ENCODE results near the gene MEGF8.

Gene MEGF8

GRCh38 chr19:42368765-42369164 is 43.3 kb downstream of the MEGF8 start:
- H3K4me3 Mint-ChIP-seq, result no peak overlapping the region
- intact Hi-C loops (cut with micrococcal nuclease), result no loop called here
- H3K4me1 Mint-ChIP-seq (ENCODE audit: low read depth), result peaks cover 40% of the 10 kb centered on the region
- H3K9me3 Mint-ChIP-seq, result peaks cover 7% of the 10 kb centered on the region
- H3K36me3 Mint-ChIP-seq (ENCODE audit: low read depth), result peaks cover 19% of the 10 kb centered on the region
- H3K27me3 Mint-ChIP-seq, result no peaks in the 10 kb centered on the region
- H3K27ac Mint-ChIP-seq, result no peak overlapping the region

- intact Hi-C loops (cut with micrococcal nuclease), result no loop called here
- peaks cover 14% of the 10 kb centered on the region for H3K36me3 Mint-ChIP-seq (ENCODE audit: low read depth)
- peak overlapping the region; percentile 67 for H3K27ac Mint-ChIP-seq
- no peaks in the 10 kb centered on the region for H3K9me3 Mint-ChIP-seq
- H3K4me3 Mint-ChIP-seq, result no peak overlapping the region
- H3K27me3 Mint-ChIP-seq, result no peaks in the 10 kb centered on the region
- peaks cover 32% of the 10 kb centered on the region for H3K4me1 Mint-ChIP-seq (ENCODE audit: low read depth)
Observed at GRCh38 chr19:42369433-42370067, 44.1 kb downstream of the MEGF8 start.

- H3K4me1 Mint-ChIP-seq (ENCODE audit: low read depth), result peaks cover 29% of the 10 kb centered on the region
- peak overlapping the region; percentile 72 for H3K4me3 Mint-ChIP-seq
- H3K27me3 Mint-ChIP-seq, result no peaks in the 10 kb centered on the region
- H3K27ac Mint-ChIP-seq, result peak overlapping the region; percentile 67
- intact Hi-C loops (cut with micrococcal nuclease), result no loop called here
- H3K9me3 Mint-ChIP-seq, result no peaks in the 10 kb centered on the region
- H3K36me3 Mint-ChIP-seq (ENCODE audit: low read depth), result peaks cover 19% of the 10 kb centered on the region
Observed at GRCh38 chr19:42370068-42370520, 44.7 kb downstream of the MEGF8 start.

GRCh38 chr19:42370626-42371175 is 45.3 kb downstream of the MEGF8 start:
- peaks cover 26% of the 10 kb centered on the region for H3K4me1 Mint-ChIP-seq (ENCODE audit: low read depth)
- no peaks in the 10 kb centered on the region for H3K27me3 Mint-ChIP-seq
- H3K4me3 Mint-ChIP-seq, result peak overlapping the region; percentile 72
- intact Hi-C loops (cut with micrococcal nuclease), result no loop called here
- peak overlapping the region; percentile 67 for H3K27ac Mint-ChIP-seq
- H3K9me3 Mint-ChIP-seq, result no peaks in the 10 kb centered on the region
- peaks cover 25% of the 10 kb centered on the region for H3K36me3 Mint-ChIP-seq (ENCODE audit: low read depth)

- Mint-ChIP-seq H3K27ac (no peak overlapping the region), H3K27me3 (peaks cover 16% of the 10 kb centered on the region), H3K4me1 (ENCODE audit: low read depth) (peaks cover 22% of the 10 kb centered on the region), H3K36me3 (ENCODE audit: low read depth) (peaks cover 22% of the 10 kb centered on the region), H3K9me3 (no peaks in the 10 kb centered on the region), H3K4me3 (no peak overlapping the region)
- intact Hi-C loops (cut with micrococcal nuclease), result no loop called here
Observed at GRCh38 chr19:42374826-42375376, 49.5 kb downstream of the MEGF8 start.

- H3K4me3 Mint-ChIP-seq, result no peak overlapping the region
- intact Hi-C loops (cut with micrococcal nuclease), result no loop called here
- no peaks in the 10 kb centered on the region for H3K9me3 Mint-ChIP-seq
- peaks cover 15% of the 10 kb centered on the region for H3K4me1 Mint-ChIP-seq (ENCODE audit: low read depth)
- H3K36me3 Mint-ChIP-seq (ENCODE audit: low read depth), result peaks cover 22% of the 10 kb centered on the region
- H3K27ac Mint-ChIP-seq, result no peak overlapping the region
- peaks cover 23% of the 10 kb centered on the region for H3K27me3 Mint-ChIP-seq
Observed at GRCh38 chr19:42375415-42376176, 50.2 kb downstream of the MEGF8 start.

GRCh38 chr19:42376177-42376555 is 50.7 kb downstream of the MEGF8 start:
- Mint-ChIP-seq H3K36me3 (ENCODE audit: low read depth) (peaks cover 22% of the 10 kb centered on the region), H3K9me3 (no peaks in the 10 kb centered on the region), H3K4me3 (no peak overlapping the region), H3K27me3 (peaks cover 26% of the 10 kb centered on the region), H3K4me1 (ENCODE audit: low read depth) (peaks cover 10% of the 10 kb centered on the region), H3K27ac (no peak overlapping the region)
- intact Hi-C loops (cut with micrococcal nuclease), result no loop called here

- Mint-ChIP-seq H3K9me3 (no peaks in the 10 kb centered on the region), H3K4me3 (no peak overlapping the region), H3K27ac (no peak overlapping the region), H3K4me1 (ENCODE audit: low read depth) (no peaks in the 10 kb centered on the region), H3K27me3 (peaks cover 34% of the 10 kb centered on the region), H3K36me3 (ENCODE audit: low read depth) (peaks cover 22% of the 10 kb centered on the region)
- intact Hi-C loops (cut with micrococcal nuclease), result no loop called here
Observed at GRCh38 chr19:42378225-42379215, 53.1 kb downstream of the MEGF8 start.

GRCh38 chr19:42380155-42380554 is 54.7 kb downstream of the MEGF8 start:
- peaks cover 34% of the 10 kb centered on the region for H3K27me3 Mint-ChIP-seq
- no peaks in the 10 kb centered on the region for H3K4me1 Mint-ChIP-seq (ENCODE audit: low read depth)
- H3K36me3 Mint-ChIP-seq (ENCODE audit: low read depth), result peaks cover 12% of the 10 kb centered on the region
- H3K27ac Mint-ChIP-seq, result no peak overlapping the region
- H3K9me3 Mint-ChIP-seq, result no peaks in the 10 kb centered on the region
- H3K4me3 Mint-ChIP-seq, result no peak overlapping the region
- intact Hi-C loops (cut with micrococcal nuclease), result no loop called here

- Mint-ChIP-seq H3K9me3 (no peaks in the 10 kb centered on the region), H3K36me3 (ENCODE audit: low read depth) (no peaks in the 10 kb centered on the region), H3K4me1 (ENCODE audit: low read depth) (peaks cover 7% of the 10 kb centered on the region), H3K27ac (peak overlapping the region; percentile 45), H3K4me3 (peak overlapping the region; percentile 70), H3K27me3 (peaks cover 51% of the 10 kb centered on the region)
- intact Hi-C loops (cut with micrococcal nuclease), result loop anchor here (5.0 kb wide), 1 partner anchor 45 kb away; no protein-coding TSS in a partner anchor
Observed at GRCh38 chr19:42386974-42387707, 61.7 kb downstream of the MEGF8 start.

GRCh38 chr19:42388851-42389489 is 63.5 kb downstream of the MEGF8 start:
- peaks cover 54% of the 10 kb centered on the region for H3K27me3 Mint-ChIP-seq
- intact Hi-C loops (cut with micrococcal nuclease), result loop anchor here (5.0 kb wide), 1 partner anchor 43 kb away; no protein-coding TSS in a partner anchor
- H3K4me3 Mint-ChIP-seq, result no peak overlapping the region
- H3K36me3 Mint-ChIP-seq (ENCODE audit: low read depth), result no peaks in the 10 kb centered on the region
- H3K9me3 Mint-ChIP-seq, result no peaks in the 10 kb centered on the region
- no peak overlapping the region for H3K27ac Mint-ChIP-seq
- H3K4me1 Mint-ChIP-seq (ENCODE audit: low read depth), result peaks cover 7% of the 10 kb centered on the region

GRCh38 chr19:42389899-42390298 is 64.5 kb downstream of the MEGF8 start, which contains the start of gene CNFN:
TSS of gene CNFN (minus strand) at chr19:42390297. CDS start at chr19:42389037, 1,260 bp downstream.
- Mint-ChIP-seq H3K4me1 (ENCODE audit: low read depth) (peaks cover 7% of the 10 kb centered on the region), H3K36me3 (ENCODE audit: low read depth) (no peaks in the 10 kb centered on the region), H3K9me3 (no peaks in the 10 kb centered on the region), H3K27ac (no peak within 1 kb of the TSS), H3K27me3 (peaks cover 54% of the 10 kb centered on the region), H3K4me3 (no peak within 1 kb of the TSS)
- intact Hi-C loops (cut with micrococcal nuclease), result loop anchor here (5.0 kb wide), 1 partner anchor 42 kb away; no protein-coding TSS in a partner anchor
